Liver (tissue), 9 donors: Measurements from ENCODE around the gene KCNQ1. TPM values are rescaled to one million over a fixed set of nuclear protein-coding genes. Genes with fewer than 3 reads are reported as not detected.

Experiments
- DNase-seq: peaks from one replicate; pipeline ENCODE4 v3.0.0-alpha.2; 2017; ENCODE audit warnings: low spot score
- H3K27ac ChIP-seq, 2 donors: one replicate each; pipeline ENCODE4 v1.7.0; 2013; ENCODE audit warnings: inconsistent platforms in 2 of 2, low read length in 2 of 2, control low read depth in 1 of 2, low read depth in 1 of 2, mild to moderate bottlenecking in 1 of 2
- H3K27me3 ChIP-seq, 4 donors: one replicate each; pipeline versions ENCODE4 v1.6.1 to v1.7.0; 2013; ENCODE audit warnings: low read length in 3 of 4, inconsistent platforms in 1 of 4, mild to moderate bottlenecking in 1 of 4, moderate library complexity in 1 of 4; ENCODE audit not compliant: control insufficient read depth in 4 of 4, insufficient read depth in 4 of 4
- H3K36me3 ChIP-seq, 4 donors: one replicate each; pipeline versions ENCODE4 v1.6.1 to v1.7.0; 2013; ENCODE audit warnings: low read length in 3 of 4, mild to moderate bottlenecking in 3 of 4, low read depth in 1 of 4, moderate library complexity in 1 of 4; ENCODE audit not compliant: control insufficient read depth in 4 of 4, insufficient read depth in 3 of 4
- H3K4me1 ChIP-seq, 4 donors: one replicate each; pipeline versions ENCODE4 v1.6.1 to v1.7.0; 2013; ENCODE audit warnings: low read length in 3 of 4, mild to moderate bottlenecking in 3 of 4, moderate library complexity in 1 of 4; ENCODE audit not compliant: control insufficient read depth in 4 of 4, insufficient read depth in 4 of 4
- H3K4me3 ChIP-seq, 3 donors: one replicate each; pipeline versions ENCODE4 v1.6.1 to v1.7.0; 2013; ENCODE audit warnings: low read length in 3 of 3, control low read depth in 1 of 3, low read depth in 1 of 3, mild to moderate bottlenecking in 1 of 3
- H3K9ac ChIP-seq, 2 donors: one replicate each; pipeline ENCODE4 v1.7.0; 2013; ENCODE audit warnings: low read length in 2 of 2, mild to moderate bottlenecking in 2 of 2, moderate library complexity in 2 of 2, control low read depth in 1 of 2, low read depth in 1 of 2
- H3K9me3 ChIP-seq, 4 donors: one replicate each; pipeline versions ENCODE4 v1.6.1 to v1.7.0; 2013; ENCODE audit warnings: low read length in 3 of 4; ENCODE audit not compliant: control insufficient read depth in 4 of 4
- ATF3 ChIP-seq: IDR thresholded peaks from 2 replicates; pipeline ENCODE4 v1.6.1; 2016; ENCODE audit warnings: antibody characterized with exemption
- CTCF ChIP-seq: fragments of 150-350 bp; IDR thresholded peaks from 2 replicates; pipeline ENCODE4 v1.5.1; 2017; ENCODE audit warnings: improper control_type of control experiment, low read depth, low read length; ENCODE audit not compliant: missing input control
- EGR1 ChIP-seq, 2 donors: IDR thresholded peaks; 2 replicates each; pipeline ENCODE4 v1.6.1; 2016 to 2018; ENCODE audit warnings: antibody characterized with exemption in 2 of 2, low read depth in 2 of 2
- FOXA1 ChIP-seq: IDR thresholded peaks from 2 replicates; pipeline ENCODE4 v1.6.1; 2016; ENCODE audit warnings: antibody characterized with exemption
- FOXA2 ChIP-seq: IDR thresholded peaks from 2 replicates; pipeline ENCODE4 v1.6.1; 2016; ENCODE audit warnings: antibody characterized with exemption
- GABPA ChIP-seq, 2 donors: IDR thresholded peaks in 1 of 2; conservative IDR thresholded peaks in 1 of 2; 2 replicates each; pipeline ENCODE4 v1.6.1; 2016; ENCODE audit warnings: antibody characterized with exemption in 2 of 2, mild to moderate bottlenecking in 1 of 2, moderate library complexity in 1 of 2
- HNF4A ChIP-seq, 2 donors: conservative IDR thresholded peaks; 2 replicates each; pipeline ENCODE4 v1.6.1; 2016; ENCODE audit warnings: antibody characterized with exemption in 2 of 2, mild to moderate bottlenecking in 2 of 2
- HNF4G ChIP-seq: IDR thresholded peaks from 2 replicates; pipeline ENCODE4 v1.6.1; 2016; ENCODE audit warnings: antibody characterized with exemption
- JUND ChIP-seq, 2 donors: IDR thresholded peaks; 2 replicates each; pipeline ENCODE4 v1.6.1; 2016; ENCODE audit warnings: antibody characterized with exemption in 2 of 2
- MAX ChIP-seq: IDR thresholded peaks from 2 replicates; pipeline ENCODE4 v1.6.1; 2016; ENCODE audit warnings: antibody characterized with exemption
- NR2F2 ChIP-seq: IDR thresholded peaks from 2 replicates; pipeline ENCODE4 v1.6.1; 2016; ENCODE audit warnings: antibody characterized with exemption
- RAD21 ChIP-seq, 2 donors: IDR thresholded peaks; 2 replicates each; pipeline ENCODE4 v1.6.1; 2016; ENCODE audit warnings: antibody characterized with exemption in 2 of 2, mild to moderate bottlenecking in 2 of 2
- REST ChIP-seq: IDR thresholded peaks from 2 replicates; pipeline ENCODE4 v1.6.1; 2016; ENCODE audit warnings: antibody characterized with exemption, mild to moderate bottlenecking
- RXRA ChIP-seq, 2 donors: IDR thresholded peaks; 2 replicates each; pipeline ENCODE4 v1.6.1; 2017 to 2018; ENCODE audit warnings: antibody characterized with exemption in 2 of 2, mild to moderate bottlenecking in 1 of 2
- SP1 ChIP-seq: IDR thresholded peaks from 2 replicates; pipeline ENCODE4 v1.6.1; 2018; ENCODE audit warnings: antibody characterized with exemption, mild to moderate bottlenecking
- TAF1 ChIP-seq: conservative IDR thresholded peaks from 2 replicates; pipeline ENCODE4 v1.6.1; 2016; ENCODE audit warnings: antibody characterized with exemption, mild to moderate bottlenecking
- YY1 ChIP-seq: IDR thresholded peaks from 2 replicates; pipeline ENCODE4 v1.6.1; 2016; ENCODE audit warnings: antibody characterized with exemption, mild to moderate bottlenecking
- ZBTB33 ChIP-seq: IDR thresholded peaks from 2 replicates; pipeline ENCODE4 v1.6.1; 2016; ENCODE audit warnings: antibody characterized with exemption
- WGBS: extraction: QIAGEN DNeasy Blood & Tissue Kit; methylation state at CpG from one replicate; pipeline ENCODE4 v1.1.7; 2013; 5-methylcytosine and 5-hydroxymethylcytosine counted together
- polyA plus RNA-seq, 2 donors: library from polyadenylated mRNA; stranded (reverse) in 1 of 2; unstranded in 1 of 2; fragments of 200-250 nt in 1 of 2; fragments of >200 nt in 1 of 2; fragmentation: Nextera tagmentation in 1 of 2; extraction: Ambion mirVana in 1 of 2; gene quantifications; one replicate each; pipeline versions ENCODE4 v1.2.1 to v1.2.3, GENCODE V29; 2013 to 2015
- total RNA-seq, 2 donors: library from RNA; depleted of rRNA; stranded (reverse); fragments of >200 nt; gene quantifications; one replicate each; pipeline ENCODE4 v1.2.3, GENCODE V29; 2014
- donor health status: healthy.
- donor health status: healthy.
- donor health status: healthy.
- donor health status: healthy.
- donor health status: healthy.

Gene KCNQ1
- total and polyA plus RNA-seq, 4 donors: 0.31 to 2.2 (median 1.5) TPM

- Histone ChIP-seq H3K4me3 (no peak overlapping the region), H3K9me3 (peaks cover 5 to 18% (median 10%) of the 10 kb centered on the region in 4 donors), H3K36me3 (no peaks in the 10 kb centered on the region), H3K27me3 (no peaks in the 10 kb centered on the region), H3K4me1 (peaks cover 0 to 2% (median 0%) of the 10 kb centered on the region in 4 donors), H3K27ac (no peak overlapping the region), H3K9ac (no peak overlapping the region)
- no peak for DNase-seq
- 78% methylated on average over 22 of the region's 22 CpGs for WGBS
- TF ChIP-seq MAX: no peak
- no peak for TF ChIP-seq JUND (IDR thresholded peaks at IDR 0.05)
- no peak for TF ChIP-seq RAD21 (IDR thresholded peaks at IDR 0.05)
- TF ChIP-seq YY1: no peak
- no peak for TF ChIP-seq FOXA2
- no peak for TF ChIP-seq RXRA (IDR thresholded peaks at IDR 0.05)
- no peak for TF ChIP-seq HNF4G
- TF ChIP-seq EGR1 (IDR thresholded peaks at IDR 0.05; ENCODE audit: low read depth in 2 of 2): no peak
- TF ChIP-seq HNF4A (conservative IDR thresholded peaks at IDR 0.05): no peak
- no peak for TF ChIP-seq ATF3
- TF ChIP-seq FOXA1: no peak
- no peak for TF ChIP-seq ZBTB33
- TF ChIP-seq TAF1: no peak
- TF ChIP-seq SP1: no peak
- TF ChIP-seq NR2F2: no peak
- TF ChIP-seq REST: no peak
- TF ChIP-seq GABPA (IDR thresholded peaks at IDR 0.05 in 1 of 2, conservative IDR thresholded peaks at IDR 0.05 in 1 of 2): no peak
- TF ChIP-seq CTCF: no peak
These were observed 380.6 kb downstream of the KCNQ1 start for GRCh38 chr11:2825261-2825888.
